CD4-positive, CD25-positive, alpha-beta regulatory T cell (primary cell): Measurements from ENCODE around the gene NFKB1. TPM values are rescaled to one million over a fixed set of nuclear protein-coding genes. Genes with fewer than 3 reads are reported as not detected.
A peak's percentile ranks its signal among the peaks of the same experiment; 100 is the strongest.

ENCODE experiments used
- ATAC-seq, 2 donors: fragments of 150-1000 bp; cut with Tn5 transposase; one replicate each; pipeline ENCODE4 v1.10.0; 2021; ENCODE audit warnings: low read depth in 2 of 2, moderate number of reproducible peaks in 2 of 2, moderate library complexity in 1 of 2
- DNase-seq, 3 donors: peaks; one replicate each; pipeline versions ENCODE4 v3.0.0 to v3.0.0-alpha.2; 2012 to 2022; ENCODE audit warnings: mixed read lengths in 1 of 3
- H3K27ac ChIP-seq: one replicate; pipeline ENCODE4 v1.7.0; 2013; ENCODE audit warnings: mild to moderate bottlenecking, low read length; ENCODE audit not compliant: insufficient read depth, poor library complexity, severe bottlenecking
- H3K27me3 ChIP-seq: one replicate; pipeline ENCODE4 v1.7.0; 2013; ENCODE audit warnings: low read length; ENCODE audit not compliant: control insufficient read depth, insufficient read depth
- H3K36me3 ChIP-seq: one replicate; pipeline ENCODE4 v1.7.0; 2013; ENCODE audit warnings: mild to moderate bottlenecking, low read length, moderate library complexity; ENCODE audit not compliant: control insufficient read depth, insufficient read depth
- H3K4me1 ChIP-seq: 2 replicates; pipeline ENCODE4 v1.7.0; 2013; ENCODE audit warnings: mild to moderate bottlenecking, low read length; ENCODE audit not compliant: insufficient read depth, control insufficient read depth, poor library complexity, severe bottlenecking
- H3K4me3 ChIP-seq: one replicate; pipeline ENCODE4 v1.7.0; 2013; ENCODE audit warnings: low read depth, mild to moderate bottlenecking, low read length, moderate library complexity
- H3K9me3 ChIP-seq, 2 experiments: 1 replicate in 1 of 2; 2 replicates in 1 of 2; pipeline ENCODE4 v1.7.0; 2013; ENCODE audit warnings: low read length in 2 of 2, mild to moderate bottlenecking in 1 of 2, moderate library complexity in 1 of 2; ENCODE audit not compliant: control insufficient read depth in 2 of 2
- H3K27ac Mint-ChIP-seq, 3 donors: one replicate each; pipeline ENCODE4 v1.8.0; 2020 to 2022; ENCODE audit warnings: mild to moderate bottlenecking in 3 of 3, mixed read lengths in 3 of 3, moderate library complexity in 2 of 3
- H3K27me3 Mint-ChIP-seq: one replicate; pipeline ENCODE4 v1.8.0; 2022; ENCODE audit warnings: mild to moderate bottlenecking, mixed read lengths
- H3K36me3 Mint-ChIP-seq: one replicate; pipeline ENCODE4 v1.8.0; 2020; ENCODE audit warnings: mixed read lengths
- H3K4me1 Mint-ChIP-seq, 4 donors: one replicate each; pipeline ENCODE4 v1.8.0; 2020 to 2022; ENCODE audit warnings: mixed read lengths in 4 of 4, mild to moderate bottlenecking in 1 of 4
- H3K4me3 Mint-ChIP-seq, 4 donors: one replicate each; pipeline ENCODE4 v1.8.0; 2020 to 2022; ENCODE audit warnings: mild to moderate bottlenecking in 4 of 4, mixed read lengths in 4 of 4, moderate library complexity in 3 of 4
- H3K9me3 Mint-ChIP-seq, 7 donors: one replicate each; pipeline ENCODE4 v1.8.0; 2020 to 2022; ENCODE audit warnings: mixed read lengths in 7 of 7, mild to moderate bottlenecking in 3 of 7, moderate library complexity in 2 of 7
- polyA plus RNA-seq, 4 donors: library from polyadenylated mRNA; unstranded; fragments of 300-500 nt; fragmentation: Illumina TruSeq; gene quantifications; one replicate each; pipeline ENCODE4 v1.2.3, GENCODE V29; 2021
- total RNA-seq: library from RNA; stranded (reverse); gene quantifications from one replicate; pipeline ENCODE4 v1.2.3, GENCODE V29; 2022

Gene NFKB1
- total and polyA plus RNA-seq, 5 donors from 2014 or later = 9.2 to 152 (median 15.4) TPM

- DNase-seq (no peak), ATAC-seq (no peak)
- Mint-ChIP-seq H3K36me3 (no peaks in the 10 kb centered on the region), H3K4me3 (peak overlapping the region in 1 of 4 donors; percentile 79), H3K27ac (peak overlapping the region in 1 of 3 donors; percentile 18), H3K27me3 (peaks cover 7% of the 10 kb centered on the region), H3K9me3 (no peaks in the 10 kb centered on the region), H3K4me1 (peaks cover 12 to 19% (median 16%) of the 10 kb centered on the region in 4 donors)
- no peaks in the 10 kb centered on the region for H3K9me3 ChIP-seq
- H3K27ac ChIP-seq = no peak overlapping the region
- H3K27me3 ChIP-seq = no peaks in the 10 kb centered on the region
- peaks cover 19% of the 10 kb centered on the region for H3K4me1 ChIP-seq
- no peaks in the 10 kb centered on the region for H3K36me3 ChIP-seq
- no peak overlapping the region for H3K4me3 ChIP-seq
Measured at GRCh38 chr4:102497986-102498385, 3.2 kb upstream of the NFKB1 start.

DNA sequence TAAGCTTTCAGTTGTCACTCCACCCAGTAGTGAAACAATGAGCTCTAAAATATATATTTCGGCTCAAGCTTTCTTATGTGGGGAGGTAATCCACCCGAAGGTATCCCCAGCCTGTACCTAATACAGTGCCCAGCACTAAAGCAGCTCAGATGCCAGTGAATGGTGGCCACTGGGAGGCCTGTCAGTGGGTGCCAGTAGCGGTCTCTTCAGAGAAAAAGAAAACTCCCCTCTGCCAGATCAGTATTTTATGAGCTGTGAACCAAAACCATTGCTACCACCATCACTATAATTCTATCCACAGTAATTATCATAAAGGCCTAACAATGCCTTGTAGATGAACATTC lies 835 bp upstream of the NFKB1 start:
- Histone ChIP-seq H3K4me3 (peak overlapping the region; percentile 80), H3K27ac (peak overlapping the region; percentile 97), H3K27me3 (no peaks in the 10 kb centered on the region), H3K9me3 (no peaks in the 10 kb centered on the region), H3K36me3 (no peaks in the 10 kb centered on the region), H3K4me1 (peaks cover 34% of the 10 kb centered on the region)
- Mint-ChIP-seq H3K27me3 (peaks cover 7% of the 10 kb centered on the region), H3K9me3 (no peaks in the 10 kb centered on the region), H3K4me3 (peak overlapping the region; percentile 85 to 93 (median 88)), H3K4me1 (peaks cover 21 to 38% (median 33%) of the 10 kb centered on the region in 4 donors), H3K36me3 (no peaks in the 10 kb centered on the region), H3K27ac (peak overlapping the region; percentile 87 to 94 (median 90))
- peak in 2 of 3 donors; percentile 42 to 67 for DNase-seq
- ATAC-seq = peak; percentile 13 to 26

- H3K9me3 Mint-ChIP-seq = no peaks in the 10 kb centered on the region
- Histone ChIP-seq H3K4me1 (peaks cover 40% of the 10 kb centered on the region), H3K27me3 (no peaks in the 10 kb centered on the region), H3K36me3 (no peaks in the 10 kb centered on the region), H3K27ac (peak overlapping the region; percentile 97), H3K4me3 (no peak overlapping the region), H3K9me3 (no peaks in the 10 kb centered on the region)
- H3K36me3 Mint-ChIP-seq = no peaks in the 10 kb centered on the region
- peaks cover 23 to 41% (median 36%) of the 10 kb centered on the region in 4 donors for H3K4me1 Mint-ChIP-seq
- DNase-seq = no peak
- H3K27ac Mint-ChIP-seq = peak overlapping the region in 2 of 3 donors; percentile 89 to 94
- peak in 1 of 2 donors; percentile 19 for ATAC-seq
- peak overlapping the region; percentile 84 to 92 (median 88) for H3K4me3 Mint-ChIP-seq
- peaks cover 7% of the 10 kb centered on the region for H3K27me3 Mint-ChIP-seq
Measured at GRCh38 chr4:102501447-102501696, 213 bp downstream of the NFKB1 start.

- peak overlapping the region; percentile 97 for H3K27ac ChIP-seq
- ATAC-seq (no peak), DNase-seq (no peak)
- Mint-ChIP-seq H3K27me3 (peaks cover 7% of the 10 kb centered on the region), H3K27ac (peak overlapping the region; percentile 88 to 97 (median 92)), H3K4me3 (peak overlapping the region; percentile 94 to 100 (median 95)), H3K9me3 (no peaks in the 10 kb centered on the region), H3K36me3 (no peaks in the 10 kb centered on the region), H3K4me1 (peaks cover 29 to 44% (median 38%) of the 10 kb centered on the region in 4 donors)
- H3K27me3 ChIP-seq = no peaks in the 10 kb centered on the region
- H3K9me3 ChIP-seq = no peaks in the 10 kb centered on the region
- H3K36me3 ChIP-seq = no peaks in the 10 kb centered on the region
- peak overlapping the region; percentile 99 for H3K4me3 ChIP-seq
- H3K4me1 ChIP-seq = peaks cover 45% of the 10 kb centered on the region
Measured at GRCh38 chr4:102502543-102502818, 1.3 kb downstream of the NFKB1 start.

GRCh38 chr4:102503301-102503746 lies 2.2 kb downstream of the NFKB1 start:
- H3K27ac Mint-ChIP-seq = peak overlapping the region; percentile 78 to 97 (median 81)
- DNase-seq (peak in 1 of 3 donors; percentile 49), ATAC-seq (no peak)
- peaks cover 45% of the 10 kb centered on the region for H3K4me1 ChIP-seq
- no peaks in the 10 kb centered on the region for H3K9me3 ChIP-seq
- H3K27ac ChIP-seq = peak overlapping the region; percentile 97
- H3K9me3 Mint-ChIP-seq = no peaks in the 10 kb centered on the region
- H3K4me1 Mint-ChIP-seq = peaks cover 34 to 52% (median 45%) of the 10 kb centered on the region in 4 donors
- H3K36me3 ChIP-seq = no peaks in the 10 kb centered on the region
- peaks cover 7% of the 10 kb centered on the region for H3K27me3 Mint-ChIP-seq
- H3K36me3 Mint-ChIP-seq = no peaks in the 10 kb centered on the region
- no peaks in the 10 kb centered on the region for H3K27me3 ChIP-seq
- H3K4me3 ChIP-seq = peak overlapping the region; percentile 99
- H3K4me3 Mint-ChIP-seq = peak overlapping the region; percentile 94 to 100 (median 95)

- H3K4me1 ChIP-seq = peaks cover 48% of the 10 kb centered on the region
- peaks cover 40 to 59% (median 50%) of the 10 kb centered on the region in 4 donors for H3K4me1 Mint-ChIP-seq
- H3K36me3 ChIP-seq = no peaks in the 10 kb centered on the region
- peak overlapping the region; percentile 99 for H3K4me3 ChIP-seq
- H3K27me3 ChIP-seq = no peaks in the 10 kb centered on the region
- peak in 1 of 3 donors; percentile 52 for DNase-seq
- no peaks in the 10 kb centered on the region for H3K9me3 Mint-ChIP-seq
- no peaks in the 10 kb centered on the region for H3K36me3 Mint-ChIP-seq
- H3K27me3 Mint-ChIP-seq = peaks cover 7% of the 10 kb centered on the region
- no peaks in the 10 kb centered on the region for H3K9me3 ChIP-seq
- peak overlapping the region; percentile 78 to 97 (median 81) for H3K27ac Mint-ChIP-seq
- peak overlapping the region; percentile 94 to 100 (median 95) for H3K4me3 Mint-ChIP-seq
- no peak for ATAC-seq
- peak overlapping the region; percentile 97 for H3K27ac ChIP-seq
Measured at GRCh38 chr4:102503831-102504786, 3.0 kb downstream of the NFKB1 start.

DNA sequence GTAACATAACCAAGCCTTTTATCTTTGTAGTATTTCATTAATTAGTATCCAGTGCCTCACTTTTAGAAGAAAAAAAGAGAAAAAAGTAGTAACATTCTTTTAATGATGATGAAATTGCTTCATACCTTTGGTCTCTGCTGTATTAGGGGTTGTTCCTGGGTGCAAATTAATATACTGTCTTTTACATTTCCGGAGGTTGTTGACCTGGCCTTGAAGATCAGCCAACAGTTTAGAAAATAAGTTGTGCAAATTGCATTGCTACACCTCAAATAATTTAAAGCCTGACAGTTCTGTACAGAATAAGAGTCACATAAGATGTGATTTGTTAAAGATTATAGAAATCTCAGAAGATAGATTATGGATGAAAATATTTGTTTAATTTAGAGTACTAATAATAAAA lies 3.8 kb downstream of the NFKB1 start:
- Mint-ChIP-seq H3K36me3 (peaks cover 3% of the 10 kb centered on the region), H3K27me3 (peaks cover 7% of the 10 kb centered on the region), H3K4me1 (peaks cover 46 to 68% (median 55%) of the 10 kb centered on the region in 4 donors), H3K27ac (peak overlapping the region in 1 of 3 donors; percentile 97), H3K9me3 (no peaks in the 10 kb centered on the region), H3K4me3 (peak overlapping the region; percentile 28 to 96 (median 94))
- no peak overlapping the region for H3K27ac ChIP-seq
- no peak for DNase-seq
- H3K4me3 ChIP-seq = peak overlapping the region; percentile 99
- no peaks in the 10 kb centered on the region for H3K36me3 ChIP-seq
- H3K27me3 ChIP-seq = no peaks in the 10 kb centered on the region
- no peak for ATAC-seq
- peaks cover 48% of the 10 kb centered on the region for H3K4me1 ChIP-seq
- H3K9me3 ChIP-seq = no peaks in the 10 kb centered on the region
